Neural cell (in vitro differentiated cells): ENCODE results near the gene EFCAB6. TPM values are rescaled to one million over a fixed set of nuclear protein-coding genes. Genes with fewer than 3 reads are reported as not detected.

ENCODE experiments used
- H2AFZ ChIP-seq: fragments of 200-600, 300-800 bp; sonication (generic), shearing (Covaris generic); 2 replicates; pipeline ENCODE4 v1.6.0; 2014; ENCODE audit warnings: low read depth, mild to moderate bottlenecking, antibody characterized with exemption, low read length, moderate library complexity
- H3F3A ChIP-seq: fragments of 200-600 bp; shearing (Covaris generic); 2 replicates; pipeline ENCODE4 v1.6.1; 2016; ENCODE audit warnings: mild to moderate bottlenecking, moderate library complexity, mixed read lengths, antibody characterized with exemption, low read length; ENCODE audit not compliant: insufficient read depth, poor library complexity, severe bottlenecking
- H3K27ac ChIP-seq: fragments of 200-600, 300-800 bp; sonication (generic), shearing (Covaris generic); 2 replicates; pipeline ENCODE4 v1.5.1; 2014; ENCODE audit warnings: mild to moderate bottlenecking, low read length, moderate library complexity
- H3K27me3 ChIP-seq: fragments of 300-800, 200-600 bp; sonication (generic), shearing (Covaris generic); 2 replicates; pipeline ENCODE4 v1.6.0; 2014; ENCODE audit warnings: mild to moderate bottlenecking, low read depth, low read length, moderate library complexity; ENCODE audit not compliant: insufficient read depth
- H3K36me3 ChIP-seq: fragments of 300-800, 200-600 bp; sonication (generic), shearing (Covaris generic); 2 replicates; pipeline ENCODE4 v1.5.1; 2014; ENCODE audit warnings: mild to moderate bottlenecking, antibody characterized with exemption, low read length, moderate library complexity; ENCODE audit not compliant: insufficient read depth
- H3K4me2 ChIP-seq: fragments of 300-800, 200-600 bp; sonication (generic), shearing (Covaris generic); 2 replicates; pipeline ENCODE4 v1.6.0; 2014; ENCODE audit warnings: mild to moderate bottlenecking, low read length
- H3K4me3 ChIP-seq: fragments of 300-800, 200-600 bp; sonication (generic), shearing (Covaris generic); 2 replicates; pipeline ENCODE4 v1.5.1; 2014; ENCODE audit warnings: mild to moderate bottlenecking, low read length, moderate library complexity
- H3K79me2 ChIP-seq: fragments of 200-600 bp; shearing (Covaris generic); replicated peaks from 2 replicates; pipeline ENCODE4 v1.6.0; 2014; ENCODE audit warnings: mild to moderate bottlenecking, low read length, moderate library complexity; ENCODE audit not compliant: insufficient read depth
- H3K9ac ChIP-seq: fragments of 300-800, 200-600 bp; sonication (generic), shearing (Covaris generic); 2 replicates; pipeline ENCODE4 v1.6.1; 2016; ENCODE audit warnings: mild to moderate bottlenecking, low read length, mixed read lengths
- H3K9me2 ChIP-seq: fragments of 200-600 bp; shearing (Covaris generic); 2 replicates; pipeline ENCODE4 v1.6.1; 2016; ENCODE audit warnings: mild to moderate bottlenecking, low read length, mixed read lengths; ENCODE audit not compliant: insufficient read depth
- H3K9me3 ChIP-seq: fragments of 200-600, 300-800 bp; sonication (generic), shearing (Covaris generic); 2 replicates; pipeline ENCODE4 v1.6.1; 2016; ENCODE audit warnings: mild to moderate bottlenecking, mixed run types, low read length, moderate library complexity, mixed read lengths
- H4K20me1 ChIP-seq: fragments of 200-600 bp; shearing (Covaris generic); 2 replicates; pipeline ENCODE4 v1.6.1; 2016; ENCODE audit warnings: mild to moderate bottlenecking, mixed run types; ENCODE audit not compliant: insufficient read depth
- EP300 ChIP-seq: fragments of 450-650 bp; conservative IDR thresholded peaks from 2 replicates; pipeline ENCODE4 v1.6.1; 2014; ENCODE audit warnings: antibody characterized with exemption, mild to moderate bottlenecking, moderate library complexity; ENCODE audit not compliant: poor library complexity, severe bottlenecking
- EZH2 ChIP-seq: fragments of 200-600, 300-800 bp; shearing (Covaris generic), sonication (generic); IDR thresholded peaks from 2 replicates; pipeline ENCODE4 v1.6.1; 2014; ENCODE audit warnings: antibody characterized with exemption, low read length, borderline replicate concordance, mild to moderate bottlenecking; ENCODE audit not compliant: insufficient read depth, poor library complexity, severe bottlenecking
- MXI1 ChIP-seq: fragments of 450-650 bp; conservative IDR thresholded peaks from 2 replicates; pipeline ENCODE4 v1.6.1; 2014; ENCODE audit warnings: antibody characterized with exemption, mild to moderate bottlenecking; ENCODE audit not compliant: poor library complexity, severe bottlenecking
- POLR2AphosphoS5 ChIP-seq: IDR thresholded peaks from 2 replicates; pipeline ENCODE4 v1.6.1; 2012
- RAD21 ChIP-seq: fragments of 450-650 bp; conservative IDR thresholded peaks from 2 replicates; pipeline ENCODE4 v1.6.1; 2014; ENCODE audit warnings: antibody characterized with exemption, mild to moderate bottlenecking, moderate library complexity
- REST ChIP-seq: IDR thresholded peaks from 2 replicates; pipeline ENCODE4 v1.6.1; 2012; ENCODE audit warnings: borderline replicate concordance
- SMC3 ChIP-seq: fragments of 450-650 bp; conservative IDR thresholded peaks from 2 replicates; pipeline ENCODE4 v1.6.1; 2014; ENCODE audit warnings: antibody characterized with exemption, mild to moderate bottlenecking, moderate library complexity; ENCODE audit not compliant: poor library complexity
- TAF1 ChIP-seq: IDR thresholded peaks from 2 replicates; pipeline ENCODE4 v1.6.1; 2012; ENCODE audit warnings: low read depth
- polyA plus RNA-seq: library from polyadenylated mRNA; depleted of rRNA; stranded (reverse); fragments of >200 nt; gene quantifications from 2 replicates; pipeline ENCODE4 v1.2.3, GENCODE V29; 2014
- TF ChIP-seq, protein P1 (sequence below): fragments of 450-650 bp; IDR thresholded peaks from 2 replicates; pipeline ENCODE4 v1.5.1; 2014; ENCODE audit warnings: antibody characterized with exemption, mild to moderate bottlenecking, moderate library complexity; ENCODE audit not compliant: poor library complexity, severe bottlenecking

The EFCAB6 gene
- polyA plus RNA-seq, 1 donor from 2014 or later = 1.4 TPM

- no peaks in the 10 kb centered on the region for H3K9me2 ChIP-seq
- H3K9me3 ChIP-seq = no peaks in the 10 kb centered on the region
- no peaks in the 10 kb centered on the region for H3K27me3 ChIP-seq
- TF ChIP-seq, protein P1, sequence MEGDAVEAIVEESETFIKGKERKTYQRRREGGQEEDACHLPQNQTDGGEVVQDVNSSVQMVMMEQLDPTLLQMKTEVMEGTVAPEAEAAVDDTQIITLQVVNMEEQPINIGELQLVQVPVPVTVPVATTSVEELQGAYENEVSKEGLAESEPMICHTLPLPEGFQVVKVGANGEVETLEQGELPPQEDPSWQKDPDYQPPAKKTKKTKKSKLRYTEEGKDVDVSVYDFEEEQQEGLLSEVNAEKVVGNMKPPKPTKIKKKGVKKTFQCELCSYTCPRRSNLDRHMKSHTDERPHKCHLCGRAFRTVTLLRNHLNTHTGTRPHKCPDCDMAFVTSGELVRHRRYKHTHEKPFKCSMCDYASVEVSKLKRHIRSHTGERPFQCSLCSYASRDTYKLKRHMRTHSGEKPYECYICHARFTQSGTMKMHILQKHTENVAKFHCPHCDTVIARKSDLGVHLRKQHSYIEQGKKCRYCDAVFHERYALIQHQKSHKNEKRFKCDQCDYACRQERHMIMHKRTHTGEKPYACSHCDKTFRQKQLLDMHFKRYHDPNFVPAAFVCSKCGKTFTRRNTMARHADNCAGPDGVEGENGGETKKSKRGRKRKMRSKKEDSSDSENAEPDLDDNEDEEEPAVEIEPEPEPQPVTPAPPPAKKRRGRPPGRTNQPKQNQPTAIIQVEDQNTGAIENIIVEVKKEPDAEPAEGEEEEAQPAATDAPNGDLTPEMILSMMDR = no peak
- TF ChIP-seq MXI1 (no peak), EZH2 (no peak), TAF1 (no peak)
- no peak overlapping the region for H2AFZ ChIP-seq
- H4K20me1 ChIP-seq = no peaks in the 10 kb centered on the region
- H3K4me2 ChIP-seq = no peak overlapping the region
- no peaks in the 10 kb centered on the region for H3K36me3 ChIP-seq
- no peaks in the 10 kb centered on the region for H3K79me2 ChIP-seq
- no peaks in the 10 kb centered on the region for H3F3A ChIP-seq
- H3K4me3 ChIP-seq = no peak overlapping the region
- no peak overlapping the region for H3K9ac ChIP-seq
- no peak overlapping the region for H3K27ac ChIP-seq
Measured at GRCh38 chr22:43491177-43491576, 320.9 kb downstream of the EFCAB6 start.

GRCh38 chr22:43490311-43490710, 321.8 kb downstream of the EFCAB6 start:
- Histone ChIP-seq H3K27ac (no peak overlapping the region), H4K20me1 (no peaks in the 10 kb centered on the region), H3K4me3 (no peak overlapping the region), H3K79me2 (no peaks in the 10 kb centered on the region), H3K9me3 (no peaks in the 10 kb centered on the region), H3K27me3 (no peaks in the 10 kb centered on the region), H3K9ac (no peak overlapping the region), H3F3A (no peaks in the 10 kb centered on the region), H3K36me3 (no peaks in the 10 kb centered on the region), H3K4me2 (no peak overlapping the region), H3K9me2 (no peaks in the 10 kb centered on the region), H2AFZ (no peak overlapping the region)
- TF ChIP-seq MXI1 (no peak), EZH2 (no peak), EP300 (no peak), RAD21 (no peak), TAF1 (no peak), REST (no peak), POLR2AphosphoS5 (no peak), SMC3 (no peak)
- TF ChIP-seq, protein P1 = no peak
